ENCODE data around the gene ACIN1. TPM values are rescaled to one million over a fixed set of nuclear protein-coding genes. Genes with fewer than 3 reads are reported as not detected.

Gene ACIN1
- polyA plus RNA-seq, 1 donor (not counting 4 experiments of a cell fraction or from before 2014, with no cell fraction given), result 104 TPM

- FAIRE-seq, result no peak
These were observed 54.8 kb downstream of the ACIN1 start for GRCh38 chr14:23040100-23040499.

DNA sequence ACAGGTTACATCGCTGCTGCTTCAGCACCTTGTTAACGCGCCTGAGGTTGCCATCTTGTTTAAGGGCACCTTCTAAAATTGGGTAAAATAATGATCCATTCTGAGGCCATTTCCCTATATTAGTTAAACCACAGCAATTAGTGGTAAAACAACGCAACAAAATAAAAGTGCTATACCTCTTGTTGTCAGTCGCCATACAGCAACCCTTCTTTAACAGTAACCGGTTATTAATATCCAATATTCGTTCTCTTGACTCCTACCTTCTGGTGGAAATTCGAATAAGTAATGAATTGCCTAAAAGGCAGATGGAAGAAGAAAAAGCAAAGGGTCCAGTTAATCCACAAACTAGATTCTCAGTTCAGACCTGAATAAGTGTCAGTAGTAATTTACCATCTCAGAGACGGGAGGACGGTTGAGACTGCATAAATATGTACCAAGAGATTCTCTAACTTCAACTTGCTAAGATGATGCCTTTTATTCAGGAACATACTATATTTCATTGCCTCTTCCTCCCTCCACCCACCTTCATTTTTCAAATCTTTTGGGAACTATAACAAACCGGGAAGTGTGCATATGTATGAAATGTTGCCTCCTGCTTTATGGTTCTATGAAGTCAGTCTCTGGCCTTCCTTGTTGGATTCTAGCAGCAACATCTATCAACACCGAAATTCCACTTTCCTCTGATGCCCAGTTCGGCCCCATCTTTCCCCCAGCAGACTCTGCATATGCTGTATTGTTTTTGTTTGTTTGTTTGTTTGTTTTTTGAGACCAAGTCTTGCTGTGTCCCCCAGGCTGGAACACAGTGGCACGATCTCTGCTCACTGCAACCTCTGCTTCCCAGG, 59.4 kb downstream of the ACIN1 start:
- dilution Hi-C loops (cut with MboI; ENCODE audit: extremely low pct_ligation_motif_present, low sequenced_read_pairs), result no loop called here
- FAIRE-seq (no peak), DNase-seq (ENCODE audit: low read depth, low spot score) (no peak)
- Histone ChIP-seq H4K20me1 (ENCODE audit: control insufficient read depth, extremely low read depth, insufficient read depth, low read length) (no peaks in the 10 kb centered on the region), H3K9me3 (ENCODE audit: control insufficient read depth, low read depth, low read length) (no peaks in the 10 kb centered on the region), H3K4me1 (ENCODE audit: control insufficient read depth, extremely low read depth, insufficient read depth, low read length) (peaks cover 10% of the 10 kb centered on the region), H3K79me2 (ENCODE audit: control insufficient read depth, insufficient read depth, low read length) (peaks cover 28% of the 10 kb centered on the region), H3K9ac (ENCODE audit: control insufficient read depth, extremely low read depth, insufficient read depth, low read length) (peak overlapping the region; percentile 98), H3K4me3 (ENCODE audit: control insufficient read depth in 2 of 3, extremely low read depth in 1 of 3, insufficient read depth in 2 of 3, low read depth in 1 of 3, low read length in 3 of 3) (peak overlapping the region in 2 of 3 experiments; percentile 98), H3K27ac (ENCODE audit: control insufficient read depth, insufficient read depth, low read length) (peak overlapping the region; percentile 100), H3K9me1 (ENCODE audit: control insufficient read depth, extremely low read depth, insufficient read depth, low read length) (no peaks in the 10 kb centered on the region), H2AFZ (ENCODE audit: control insufficient read depth, low read length) (peak overlapping the region; percentile 100), H3K27me3 (ENCODE audit: control insufficient read depth, extremely low read depth, insufficient read depth, low read length) (no peaks in the 10 kb centered on the region), H3K4me2 (ENCODE audit: control insufficient read depth, extremely low read depth, insufficient read depth, low read depth, low read length) (peak overlapping the region; percentile 83), H3K36me3 (ENCODE audit: control insufficient read depth in 2 of 2, extremely low read depth in 1 of 2, insufficient read depth in 2 of 2, low read length in 2 of 2) (peaks cover 5 to 6% of the 10 kb centered on the region in 2 experiments)
- TF ChIP-seq CTCF (optimal IDR thresholded peaks at IDR 0.05 in 1 of 3, IDR thresholded peaks at IDR 0.05 in 1 of 3, conservative IDR thresholded peaks at IDR 0.05 in 1 of 3; ENCODE audit: extremely low read depth in 1 of 3, insufficient read depth in 2 of 3, low read length in 3 of 3), result no peak
- TF ChIP-seq EZH2 (IDR thresholded peaks at IDR 0.05; ENCODE audit: low read length), result no peak

More at GRCh38 chr14:23040100-23040499, 54.8 kb downstream of the ACIN1 start:
- Histone ChIP-seq H3K4me3 (ENCODE audit: control insufficient read depth in 2 of 3, extremely low read depth in 1 of 3, insufficient read depth in 2 of 3, low read depth in 1 of 3, low read length in 3 of 3) (no peak overlapping the region), H4K20me1 (ENCODE audit: control insufficient read depth, extremely low read depth, insufficient read depth, low read length) (no peaks in the 10 kb centered on the region), H3K9me1 (ENCODE audit: control insufficient read depth, extremely low read depth, insufficient read depth, low read length) (no peaks in the 10 kb centered on the region), H3K27me3 (ENCODE audit: control insufficient read depth, extremely low read depth, insufficient read depth, low read length) (no peaks in the 10 kb centered on the region), H3K79me2 (ENCODE audit: control insufficient read depth, insufficient read depth, low read length) (no peaks in the 10 kb centered on the region), H3K9ac (ENCODE audit: control insufficient read depth, extremely low read depth, insufficient read depth, low read length) (no peak overlapping the region), H3K9me3 (ENCODE audit: control insufficient read depth, low read depth, low read length) (no peaks in the 10 kb centered on the region), H3K36me3 (ENCODE audit: control insufficient read depth in 2 of 2, extremely low read depth in 1 of 2, insufficient read depth in 2 of 2, low read length in 2 of 2) (no peaks in the 10 kb centered on the region), H3K4me1 (ENCODE audit: control insufficient read depth, extremely low read depth, insufficient read depth, low read length) (no peaks in the 10 kb centered on the region), H3K4me2 (ENCODE audit: control insufficient read depth, extremely low read depth, insufficient read depth, low read depth, low read length) (no peak overlapping the region), H3K27ac (ENCODE audit: control insufficient read depth, insufficient read depth, low read length) (no peak overlapping the region), H2AFZ (ENCODE audit: control insufficient read depth, low read length) (no peak overlapping the region)
- TF ChIP-seq EZH2 (IDR thresholded peaks at IDR 0.05; ENCODE audit: low read length), result no peak
- no peak for TF ChIP-seq CTCF (optimal IDR thresholded peaks at IDR 0.05 in 1 of 3, IDR thresholded peaks at IDR 0.05 in 1 of 3, conservative IDR thresholded peaks at IDR 0.05 in 1 of 3; ENCODE audit: extremely low read depth in 1 of 3, insufficient read depth in 2 of 3, low read length in 3 of 3)
- DNase-seq (ENCODE audit: low read depth, low spot score), result no peak
- dilution Hi-C loops (cut with MboI; ENCODE audit: extremely low pct_ligation_motif_present, low sequenced_read_pairs), result no loop called here

Measured in keratinocyte (primary cell).